Gastroesophageal sphincter (tissue), 4 donors: Measurements from ENCODE around the gene SLCO3A1. TPM values are rescaled to one million over a fixed set of nuclear protein-coding genes. Genes with fewer than 3 reads are reported as not detected.

Source experiments
- ATAC-seq: fragments of 150-250 bp; one replicate; pipeline ENCODE4 v1.9.1; 2016; ENCODE audit warnings: mild to moderate bottlenecking, moderate library complexity
- H3K27ac ChIP-seq, 4 donors: fragments of 200-600 bp; sonication (generic) in 3 of 4; 1 replicate in 3 of 4; 2 replicates in 1 of 4; pipeline ENCODE4 v1.5.1; 2016 to 2019
- H3K27me3 ChIP-seq: fragments of 200-600 bp; sonication (generic); one replicate; pipeline ENCODE4 v1.5.1; 2019
- H3K36me3 ChIP-seq, 2 donors: fragments of 200-600 bp; sonication (generic); one replicate each; pipeline ENCODE4 v1.5.1; 2019; ENCODE audit warnings: control low read depth in 1 of 2
- H3K4me1 ChIP-seq, 3 donors: fragments of 200-600 bp; sonication (generic); 1 replicate in 2 of 3; 2 replicates in 1 of 3; pipeline ENCODE4 v1.5.1; 2016 to 2019; ENCODE audit warnings: control low read depth in 2 of 3
- H3K4me3 ChIP-seq, 2 donors: fragments of 200-600 bp; sonication (generic); one replicate each; pipeline ENCODE4 v1.5.1; 2019; ENCODE audit warnings: mild to moderate bottlenecking in 1 of 2, moderate library complexity in 1 of 2
- H3K9me3 ChIP-seq, 3 donors: fragments of 200-600 bp; sonication (generic); one replicate each; pipeline ENCODE4 v1.5.1; 2017 to 2019; ENCODE audit warnings: control low read depth in 2 of 3
- EP300 ChIP-seq: sonication (generic); formaldehyde crosslinking; IDR thresholded peaks from one replicate; pipeline ENCODE4 v1.6.1; 2017; ENCODE audit warnings: antibody characterized with exemption, mild to moderate bottlenecking
- POLR2A ChIP-seq, 2 donors: fragments of 450-650 bp; IDR thresholded peaks; one replicate each; pipeline ENCODE4 v1.6.1; 2017; ENCODE audit warnings: antibody characterized with exemption in 2 of 2, mild to moderate bottlenecking in 2 of 2, moderate library complexity in 1 of 2
- POLR2AphosphoS5 ChIP-seq: sonication (generic); formaldehyde crosslinking; IDR thresholded peaks from one replicate; pipeline ENCODE4 v1.6.1; 2017; ENCODE audit warnings: antibody characterized with exemption
- whole genome bisulfite sequencing, 2 donors: methylation state at CpG; one replicate each; pipeline ENCODE4 v1.1.5; 2018; ENCODE audit warnings: low coverage in 1 of 2; 5-methylcytosine and 5-hydroxymethylcytosine counted together
- total RNA-seq, 4 donors: library from RNA; depleted of rRNA; stranded (reverse); fragments of >200 nt; gene quantifications; one replicate each; pipeline ENCODE4 v1.1.0, GENCODE V29; 2016
- TF ChIP-seq, protein P1 (sequence below), 4 experiments: fragments of 200-600 bp in 2 of 4; fragments of 450-650 bp in 2 of 4; sonication (generic) in 1 of 4; IDR thresholded peaks; one replicate each; pipeline ENCODE4 v1.5.1; 2017 to 2019; ENCODE audit warnings: antibody characterized with exemption in 4 of 4, mild to moderate bottlenecking in 2 of 4, moderate library complexity in 2 of 4

SLCO3A1 gene
- total RNA-seq, 4 donors from 2014 or later: 10.1 to 14.4 (median 12.1) TPM

DNA sequence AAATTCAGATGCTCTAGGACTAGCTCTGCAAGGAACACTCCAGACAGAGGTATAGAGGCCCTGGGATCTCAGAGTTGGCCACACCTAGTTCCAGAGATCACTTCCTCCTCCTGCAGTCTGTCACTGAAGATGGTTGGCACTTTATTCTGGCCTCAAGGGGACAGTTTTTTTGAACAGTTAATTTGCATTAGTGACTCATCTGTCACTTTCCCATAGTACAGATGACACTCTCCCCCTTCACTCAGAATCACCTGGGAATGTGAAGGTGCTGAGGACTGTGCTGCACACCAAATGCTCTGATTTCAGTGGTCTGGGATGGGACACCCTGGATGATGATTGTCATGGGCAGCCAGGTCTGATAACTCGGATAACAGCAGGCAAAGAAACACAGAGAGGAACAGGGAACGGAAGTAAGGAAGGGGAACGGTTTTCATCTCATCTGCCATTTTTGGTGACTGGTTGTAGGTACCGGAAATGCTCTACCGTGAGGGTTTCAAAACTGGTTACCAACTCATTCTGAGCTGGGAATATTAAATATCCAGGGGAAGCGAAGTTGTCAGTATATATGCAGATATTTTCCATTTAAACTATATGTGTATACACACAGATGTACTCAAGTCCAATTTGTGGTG lies 307.6 kb downstream of the SLCO3A1 start:
- H3K27me3 ChIP-seq: no peaks in the 10 kb centered on the region
- H3K4me3 ChIP-seq: no peak overlapping the region
- ATAC-seq: no peak
- peaks cover 0 to 38% of the 10 kb centered on the region in 2 donors for H3K36me3 ChIP-seq
- no peaks in the 10 kb centered on the region for H3K9me3 ChIP-seq
- no peak overlapping the region for H3K27ac ChIP-seq
- H3K4me1 ChIP-seq: no peaks in the 10 kb centered on the region
- 86 to 95% methylated on average over 5 to 6 of the region's 6 CpGs for WGBS, 2 donors
- TF ChIP-seq POLR2AphosphoS5: no peak
- no peak for TF ChIP-seq POLR2A (IDR thresholded peaks at IDR 0.05)
- no peak for TF ChIP-seq EP300

DNA sequence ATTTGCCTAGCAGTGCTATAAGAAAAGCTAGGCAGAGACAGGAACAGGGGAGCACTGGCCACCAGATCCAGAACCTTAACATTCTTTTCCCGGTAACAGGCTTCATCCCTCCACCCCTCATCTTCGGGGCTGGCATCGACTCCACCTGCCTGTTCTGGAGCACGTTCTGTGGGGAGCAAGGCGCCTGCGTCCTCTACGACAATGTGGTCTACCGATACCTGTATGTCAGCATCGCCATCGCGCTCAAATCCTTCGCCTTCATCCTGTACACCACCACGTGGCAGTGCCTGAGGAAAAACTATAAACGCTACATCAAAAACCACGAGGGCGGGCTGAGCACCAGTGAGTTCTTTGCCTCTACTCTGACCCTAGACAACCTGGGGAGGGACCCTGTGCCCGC lies 309.1 kb downstream of the SLCO3A1 start:
- WGBS, 2 donors: 88% methylated on average over 8 of the region's 17 CpGs; no CpG with 5 or more reads in 1 of the 2 donors

DNA sequence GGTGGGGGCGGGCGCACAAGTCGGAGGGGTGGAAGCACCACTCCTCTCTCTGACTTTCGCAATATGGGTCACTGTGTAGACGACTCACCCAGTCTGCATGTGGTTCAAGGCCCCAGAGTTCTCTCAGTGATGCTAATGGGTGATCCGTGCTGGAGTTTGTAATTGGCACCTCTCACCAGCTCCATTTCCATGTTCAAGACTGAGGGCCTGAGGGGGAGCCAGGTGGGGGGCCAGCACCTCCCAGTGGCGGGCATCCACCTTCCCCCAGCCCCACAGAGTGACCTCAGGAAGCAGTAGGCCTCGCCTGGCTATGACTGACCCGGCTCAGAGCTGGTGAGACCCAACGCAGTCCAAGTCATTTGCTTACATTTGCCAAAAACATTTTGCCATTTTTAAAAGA lies 310.1 kb downstream of the SLCO3A1 start:
- TF ChIP-seq POLR2AphosphoS5: no peak
- TF ChIP-seq, protein P1, sequence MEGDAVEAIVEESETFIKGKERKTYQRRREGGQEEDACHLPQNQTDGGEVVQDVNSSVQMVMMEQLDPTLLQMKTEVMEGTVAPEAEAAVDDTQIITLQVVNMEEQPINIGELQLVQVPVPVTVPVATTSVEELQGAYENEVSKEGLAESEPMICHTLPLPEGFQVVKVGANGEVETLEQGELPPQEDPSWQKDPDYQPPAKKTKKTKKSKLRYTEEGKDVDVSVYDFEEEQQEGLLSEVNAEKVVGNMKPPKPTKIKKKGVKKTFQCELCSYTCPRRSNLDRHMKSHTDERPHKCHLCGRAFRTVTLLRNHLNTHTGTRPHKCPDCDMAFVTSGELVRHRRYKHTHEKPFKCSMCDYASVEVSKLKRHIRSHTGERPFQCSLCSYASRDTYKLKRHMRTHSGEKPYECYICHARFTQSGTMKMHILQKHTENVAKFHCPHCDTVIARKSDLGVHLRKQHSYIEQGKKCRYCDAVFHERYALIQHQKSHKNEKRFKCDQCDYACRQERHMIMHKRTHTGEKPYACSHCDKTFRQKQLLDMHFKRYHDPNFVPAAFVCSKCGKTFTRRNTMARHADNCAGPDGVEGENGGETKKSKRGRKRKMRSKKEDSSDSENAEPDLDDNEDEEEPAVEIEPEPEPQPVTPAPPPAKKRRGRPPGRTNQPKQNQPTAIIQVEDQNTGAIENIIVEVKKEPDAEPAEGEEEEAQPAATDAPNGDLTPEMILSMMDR (IDR thresholded peaks at IDR 0.05): no peak
- TF ChIP-seq POLR2A (IDR thresholded peaks at IDR 0.05): no peak
- TF ChIP-seq EP300: no peak
- H3K9me3 ChIP-seq: no peaks in the 10 kb centered on the region
- ATAC-seq: no peak
- no peak overlapping the region for H3K27ac ChIP-seq
- H3K27me3 ChIP-seq: no peaks in the 10 kb centered on the region
- no peak overlapping the region for H3K4me3 ChIP-seq
- no peaks in the 10 kb centered on the region for H3K4me1 ChIP-seq
- peaks cover 0 to 33% of the 10 kb centered on the region in 2 donors for H3K36me3 ChIP-seq
- WGBS, 2 donors: 87 to 88% methylated on average over 3 to 5 of the region's 10 CpGs

More for the DNA sequence above, 309.1 kb downstream of the SLCO3A1 start:
- H3K4me3 ChIP-seq: no peak overlapping the region
- no peaks in the 10 kb centered on the region for H3K27me3 ChIP-seq
- H3K4me1 ChIP-seq: no peaks in the 10 kb centered on the region
- ATAC-seq: no peak
- peaks cover 0 to 36% of the 10 kb centered on the region in 2 donors for H3K36me3 ChIP-seq
- no peak overlapping the region for H3K27ac ChIP-seq
- no peaks in the 10 kb centered on the region for H3K9me3 ChIP-seq
- no peak for TF ChIP-seq EP300

DNA sequence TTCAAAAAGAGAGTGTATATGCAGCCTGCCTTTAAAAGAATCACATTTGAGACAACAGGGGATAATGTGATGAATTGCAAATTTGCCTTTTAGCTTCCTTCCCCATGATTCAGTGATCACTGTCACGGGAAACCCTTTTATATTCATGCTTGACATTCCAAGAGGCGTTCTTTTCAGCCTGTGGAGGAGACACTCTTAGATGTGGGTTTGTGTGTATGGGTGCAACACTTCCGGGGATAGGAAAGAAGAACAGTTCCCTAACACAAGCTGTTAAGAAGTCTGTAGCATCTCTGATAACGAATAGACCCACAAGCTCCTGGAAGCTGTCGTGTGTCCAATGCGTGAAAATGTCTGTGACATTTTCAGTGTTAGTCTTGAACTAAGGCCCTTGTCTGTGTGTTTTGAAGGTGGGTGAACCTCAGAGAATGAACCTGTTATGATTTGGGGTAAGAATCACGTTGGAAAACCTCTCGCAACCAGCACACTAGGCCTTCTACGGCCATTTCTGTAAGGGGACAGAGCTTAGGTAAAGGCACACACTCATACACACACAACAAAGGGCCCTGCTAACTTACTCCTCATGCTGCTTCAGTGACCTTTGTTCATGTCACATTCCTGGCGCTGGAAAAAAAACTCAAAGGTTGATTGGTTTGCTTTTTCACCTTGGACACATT lies 311.0 kb downstream of the SLCO3A1 start:
- peaks cover 0 to 33% of the 10 kb centered on the region in 2 donors for H3K36me3 ChIP-seq
- no peak overlapping the region for H3K4me3 ChIP-seq
- no peak overlapping the region for H3K27ac ChIP-seq
- H3K27me3 ChIP-seq: no peaks in the 10 kb centered on the region
- WGBS, 2 donors: 78 to 89% methylated on average over 7 to 10 of the region's 10 CpGs
- no peak for ATAC-seq
- H3K9me3 ChIP-seq: no peaks in the 10 kb centered on the region
- H3K4me1 ChIP-seq: no peaks in the 10 kb centered on the region
- TF ChIP-seq, protein P1 (IDR thresholded peaks at IDR 0.05): no peak
- TF ChIP-seq POLR2A (IDR thresholded peaks at IDR 0.05) (no peak), EP300 (no peak), POLR2AphosphoS5 (no peak)

DNA sequence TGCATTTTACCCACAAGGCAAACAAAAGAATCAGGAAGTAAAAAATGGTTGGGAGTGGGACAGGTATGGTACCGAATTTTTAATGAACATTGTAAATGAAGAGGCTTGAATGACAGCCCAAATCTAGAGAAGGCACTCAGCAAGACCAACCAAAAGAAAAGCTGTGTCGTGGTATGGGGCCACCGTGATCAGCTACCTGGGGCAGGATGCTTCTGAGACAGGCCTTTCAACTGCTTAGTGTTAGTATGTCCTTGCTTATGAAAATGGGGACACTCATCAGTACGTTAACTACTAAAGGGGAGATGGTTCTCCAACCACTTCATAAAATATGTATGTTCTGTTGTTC lies 311.5 kb downstream of the SLCO3A1 start:
- Histone ChIP-seq H3K27ac (no peak overlapping the region), H3K4me3 (no peak overlapping the region), H3K36me3 (peaks cover 0 to 33% of the 10 kb centered on the region in 2 donors), H3K27me3 (no peaks in the 10 kb centered on the region), H3K4me1 (no peaks in the 10 kb centered on the region), H3K9me3 (no peaks in the 10 kb centered on the region)
- no peak for ATAC-seq
- 65 to 72% methylated on average over 3 to 4 of the region's 4 CpGs for WGBS, 2 donors
- TF ChIP-seq EP300: no peak
- no peak for TF ChIP-seq POLR2A (IDR thresholded peaks at IDR 0.05)
- no peak for TF ChIP-seq POLR2AphosphoS5
- TF ChIP-seq, protein P1 (IDR thresholded peaks at IDR 0.05): no peak

DNA sequence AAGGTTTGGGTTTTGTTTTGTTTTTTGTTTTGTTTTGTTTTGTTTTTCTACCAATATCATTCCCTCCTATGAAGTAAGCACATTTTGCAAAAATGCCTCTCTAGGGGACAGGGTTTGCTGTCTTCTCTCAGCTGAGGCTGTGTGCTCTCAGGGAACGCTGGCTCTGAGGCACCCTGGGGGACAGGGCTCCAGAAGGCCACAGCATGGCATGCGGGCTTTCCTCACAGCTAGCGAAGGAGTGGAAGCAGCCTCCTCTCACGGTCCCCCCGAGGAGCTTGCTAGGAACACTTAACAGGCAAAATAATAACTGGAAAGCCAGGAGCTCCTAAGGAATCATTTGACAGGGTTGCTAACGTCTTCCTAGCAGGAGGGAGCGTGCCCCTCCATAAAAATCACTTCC lies 312.5 kb downstream of the SLCO3A1 start:
- H3K4me3 ChIP-seq: no peak overlapping the region
- H3K36me3 ChIP-seq: peaks cover 0 to 33% of the 10 kb centered on the region in 2 donors
- H3K9me3 ChIP-seq: no peaks in the 10 kb centered on the region
- ATAC-seq: no peak
- TF ChIP-seq POLR2AphosphoS5 (no peak), POLR2A (IDR thresholded peaks at IDR 0.05) (no peak), EP300 (no peak)
- TF ChIP-seq, protein P1 (IDR thresholded peaks at IDR 0.05): no peak
- H3K4me1 ChIP-seq: no peaks in the 10 kb centered on the region
- WGBS, 2 donors: 68 to 72% methylated on average over 4 to 5 of the region's 7 CpGs
- no peak overlapping the region for H3K27ac ChIP-seq
- no peaks in the 10 kb centered on the region for H3K27me3 ChIP-seq
